GM23338 (cell line): ENCODE measurements around the gene KLLN. TPM values are rescaled to one million over a fixed set of nuclear protein-coding genes. Genes with fewer than 3 reads are reported as not detected.

ENCODE experiments used
- ATAC-seq: fragments of 200-7000 bp; cut with Tn5 transposase; 3 replicates; pipeline ENCODE4 v1.9.1; 2020
- DNase-seq: peaks from one replicate; pipeline ENCODE4 v3.0.0-alpha.2; 2015; ENCODE audit warnings: low spot score
- H2AFZ ChIP-seq: fragments of 200-600 bp; sonication (generic); 2 replicates; pipeline ENCODE4 v1.8.0; 2016; ENCODE audit warnings: antibody characterized with exemption, mild to moderate bottlenecking, moderate library complexity
- H3F3A ChIP-seq: fragments of 200-600 bp; sonication (generic); replicated peaks from 2 replicates; pipeline ENCODE4 v1.8.0; 2017; ENCODE audit warnings: antibody characterized with exemption, mixed run types, low read depth
- H3K27ac ChIP-seq: fragments of 200-600 bp; sonication (generic); 2 replicates; pipeline ENCODE4 v1.6.1; 2016; ENCODE audit warnings: low read depth
- H3K27me3 ChIP-seq: fragments of 200-600 bp; sonication (generic); 2 replicates; pipeline ENCODE4 v1.8.0; 2016; ENCODE audit warnings: mild to moderate bottlenecking, mixed run types, moderate library complexity; ENCODE audit not compliant: insufficient read depth
- H3K36me3 ChIP-seq: fragments of 200-600 bp; sonication (generic); 2 replicates; pipeline ENCODE4 v1.8.0; 2016; ENCODE audit warnings: mild to moderate bottlenecking; ENCODE audit not compliant: insufficient read depth
- H3K4me1 ChIP-seq: fragments of 200-600 bp; sonication (generic); 2 replicates; pipeline ENCODE4 v1.8.0; 2016; ENCODE audit warnings: mild to moderate bottlenecking, moderate library complexity; ENCODE audit not compliant: insufficient read depth
- H3K4me2 ChIP-seq: fragments of 200-600 bp; sonication (generic); 2 replicates; pipeline ENCODE4 v1.7.1; 2017; ENCODE audit warnings: mixed run types
- H3K4me3 ChIP-seq: fragments of 200-600 bp; sonication (generic); 2 replicates; pipeline ENCODE4 v1.6.1; 2016; ENCODE audit warnings: mixed run types
- H3K79me2 ChIP-seq: fragments of 200-600 bp; sonication (generic); replicated peaks from 2 replicates; pipeline ENCODE4 v1.8.0; 2017; ENCODE audit warnings: mild to moderate bottlenecking; ENCODE audit not compliant: insufficient read depth
- H3K9me2 ChIP-seq: fragments of 200-600 bp; sonication (generic); 2 replicates; pipeline ENCODE4 v1.8.0; 2017; ENCODE audit not compliant: insufficient read depth
- H4K20me1 ChIP-seq: fragments of 200-600 bp; sonication (generic); replicated peaks from 2 replicates; pipeline ENCODE4 v1.8.0; 2017; ENCODE audit warnings: mild to moderate bottlenecking; ENCODE audit not compliant: insufficient read depth
- H3K27ac Mint-ChIP-seq: 2 replicates; pipeline ENCODE4 v1.8.0; 2020; ENCODE audit warnings: inconsistent platforms, mild to moderate bottlenecking, moderate library complexity, mixed read lengths
- H3K27me3 Mint-ChIP-seq: 3 replicates; pipeline ENCODE4 v1.8.0; 2022; ENCODE audit warnings: low read depth, mild to moderate bottlenecking, moderate library complexity, mixed read lengths, inconsistent platforms; ENCODE audit not compliant: insufficient read depth, poor library complexity
- H3K36me3 Mint-ChIP-seq: 3 replicates; pipeline ENCODE4 v1.8.0; 2021; ENCODE audit warnings: low read depth, mild to moderate bottlenecking, inconsistent platforms, moderate library complexity, mixed read lengths
- H3K4me1 Mint-ChIP-seq: 3 replicates; pipeline ENCODE4 v1.8.0; 2020; ENCODE audit warnings: mild to moderate bottlenecking, inconsistent platforms, mixed read lengths
- H3K4me3 Mint-ChIP-seq: 3 replicates; pipeline ENCODE4 v1.8.0; 2021; ENCODE audit warnings: moderate library complexity, mild to moderate bottlenecking, inconsistent platforms, mixed read lengths
- H3K9me3 Mint-ChIP-seq: 3 replicates; pipeline ENCODE4 v1.8.0; 2020; ENCODE audit warnings: moderate library complexity, mild to moderate bottlenecking, inconsistent platforms, mixed read lengths
- CTCF ChIP-seq, 2 experiments: fragments of 200-600 bp in 1 of 2; sonication (generic) in 1 of 2; conservative IDR thresholded peaks; 2 replicates each; pipeline versions ENCODE4 v1.5.1 to v1.6.1; 2016 to 2017; ENCODE audit warnings: antibody characterized with exemption in 2 of 2, low read depth in 2 of 2, mild to moderate bottlenecking in 2 of 2, moderate library complexity in 1 of 2
- ETS1 ChIP-seq: IDR thresholded peaks from 2 replicates; pipeline ENCODE4 v1.6.1; 2016; ENCODE audit warnings: antibody characterized with exemption
- EZH2 ChIP-seq: fragments of 200-600 bp; sonication (generic); IDR thresholded peaks from one replicate; pipeline ENCODE4 v1.8.0; 2017; ENCODE audit warnings: antibody characterized with exemption, mild to moderate bottlenecking, low read depth; ENCODE audit not compliant: unreplicated experiment
- JUNB ChIP-seq: IDR thresholded peaks from one replicate; pipeline ENCODE4 v1.6.1; 2016; ENCODE audit warnings: antibody characterized with exemption; ENCODE audit not compliant: unreplicated experiment
- NANOG ChIP-seq: IDR thresholded peaks from 2 replicates; pipeline ENCODE4 v1.6.1; 2016; ENCODE audit warnings: antibody characterized with exemption, borderline replicate concordance
- POLR2AphosphoS5 ChIP-seq: IDR thresholded peaks from 2 replicates; pipeline ENCODE4 v1.6.1; 2016; ENCODE audit warnings: antibody characterized with exemption, low read depth
- STAT1 ChIP-seq: IDR thresholded peaks from one replicate; pipeline ENCODE4 v1.6.1; 2016; ENCODE audit warnings: antibody characterized with exemption; ENCODE audit not compliant: unreplicated experiment
- ZNF114 ChIP-seq: fragments of 250-450 bp; sonication (Bioruptor Pico); IDR thresholded peaks from 2 replicates; pipeline ENCODE4 v1.5.0; 2020; ENCODE audit warnings: mild to moderate bottlenecking, moderate library complexity
- ZNF462 ChIP-seq: fragments of 250-450 bp; sonication (Bioruptor Pico); IDR thresholded peaks from 2 replicates; pipeline ENCODE4 v1.5.0; 2020; ENCODE audit warnings: mild to moderate bottlenecking, moderate library complexity
- polyA plus RNA-seq: library from polyadenylated mRNA; unstranded; fragments of >200 nt; fragmentation: Nextera tagmentation; extraction: Ambion mirVana; gene quantifications from 2 replicates; pipeline ENCODE4 v1.2.1, GENCODE V29; 2016
- total RNA-seq: library from RNA; depleted of rRNA; stranded (reverse); fragments of >200 nt; shearing (Covaris generic); gene quantifications from 2 replicates; pipeline ENCODE4 v1.2.3, GENCODE V29; 2014

Gene KLLN
- total and polyA plus RNA-seq, 2 experiments from 2014 or later, result 0.24 to 0.29 TPM

- no peak for TF ChIP-seq ZNF462 (CRISPR knock-in tag)
- TF ChIP-seq EZH2, result no peak
- no peak for TF ChIP-seq JUNB
- no peak for TF ChIP-seq ZNF114 (CRISPR knock-in tag)
- TF ChIP-seq ETS1, result no peak
Observed at GRCh38 chr10:87866412-87866974, 3.2 kb upstream of the KLLN start (continued).

GRCh38 chr10:87865241-87865881 is 2.0 kb upstream of the KLLN start:
- Histone ChIP-seq H2AFZ (no peak overlapping the region), H3K27ac (no peak overlapping the region), H3K36me3 (no peaks in the 10 kb centered on the region), H3K4me2 (peak overlapping the region; percentile 84), H3F3A (peaks cover 7% of the 10 kb centered on the region; the same call in 1 of the 2 replicates), H3K4me1 (peaks cover 30% of the 10 kb centered on the region), H4K20me1 (peaks cover 30% of the 10 kb centered on the region), H3K27me3 (no peaks in the 10 kb centered on the region), H3K4me3 (peak overlapping the region; percentile 87), H3K79me2 (peaks cover 62% of the 10 kb centered on the region), H3K9me2 (no peaks in the 10 kb centered on the region)
- H3K4me3 Mint-ChIP-seq, result peak overlapping the region; percentile 95
- H3K9me3 Mint-ChIP-seq, result peaks cover 5% of the 10 kb centered on the region
- peaks cover 34% of the 10 kb centered on the region for H3K4me1 Mint-ChIP-seq
- peaks cover 10% of the 10 kb centered on the region for H3K27me3 Mint-ChIP-seq
- H3K27ac Mint-ChIP-seq, result no peak overlapping the region
- DNase-seq (no peak), ATAC-seq (no peak)
- peaks cover 16% of the 10 kb centered on the region; the same call in 2 of the 3 replicates for H3K36me3 Mint-ChIP-seq
- TF ChIP-seq ETS1 (no peak), POLR2AphosphoS5 (no peak), CTCF (conservative IDR thresholded peaks at IDR 0.05; ENCODE audit: low read depth in 2 of 2) (no peak), JUNB (no peak), EZH2 (no peak), STAT1 (no peak), ZNF114 (CRISPR knock-in tag) (no peak), NANOG (no peak)
